ENCODE data around the gene TMC1. TPM values are rescaled to one million over a fixed set of nuclear protein-coding genes. Genes with fewer than 3 reads are reported as not detected.
"Not testable (repeated sequence)": the region's sequence is repeated elsewhere in the genome, so short reads cannot be mapped to it uniquely, and the experiment has no call there.

Gene TMC1
- total RNA-seq, 1 donor from 2014 or later: 0.26 TPM

DNA sequence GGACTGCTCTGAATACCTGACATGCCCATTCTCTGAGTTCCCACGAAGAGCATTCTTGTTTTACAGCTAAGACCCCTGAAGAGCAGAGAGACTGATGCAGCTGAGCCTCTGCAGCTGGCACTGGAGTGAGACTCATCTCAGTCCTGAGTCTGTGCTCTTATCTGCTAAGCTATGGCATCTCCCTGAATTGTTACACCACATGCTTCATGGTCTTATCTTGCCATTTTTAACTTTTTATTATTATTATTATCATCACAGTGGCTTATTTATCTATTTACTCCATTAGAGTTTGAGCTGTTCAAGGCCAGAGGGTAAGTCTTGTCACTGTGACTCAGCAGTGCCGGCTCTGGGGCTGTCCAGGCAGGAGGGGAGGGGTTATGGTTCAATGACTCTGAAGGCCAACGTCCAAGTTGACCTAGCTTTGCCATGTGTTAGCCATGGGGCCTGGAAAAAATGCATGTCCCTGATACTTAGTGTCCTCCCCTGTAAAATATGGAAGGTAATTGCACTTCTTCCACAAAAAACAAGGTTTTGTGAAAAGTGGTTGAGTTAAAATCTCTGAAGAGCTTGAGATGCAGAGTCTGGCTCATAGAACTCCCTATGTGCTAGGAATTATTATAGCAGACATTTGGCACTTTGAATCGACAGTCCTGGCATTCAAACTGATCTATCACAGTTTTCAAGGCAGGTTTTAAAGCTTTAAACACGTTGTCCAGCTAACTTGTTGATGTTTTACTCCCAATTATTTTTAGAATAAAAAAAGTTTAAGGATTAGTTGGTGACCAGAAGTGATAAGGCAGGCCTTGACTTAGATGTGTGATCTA is 336.9 kb downstream of the TMC1 start:
- peak; percentile 24 to 25 for DNase-seq (ENCODE audit: low read depth in 2 of 2)

DNA sequence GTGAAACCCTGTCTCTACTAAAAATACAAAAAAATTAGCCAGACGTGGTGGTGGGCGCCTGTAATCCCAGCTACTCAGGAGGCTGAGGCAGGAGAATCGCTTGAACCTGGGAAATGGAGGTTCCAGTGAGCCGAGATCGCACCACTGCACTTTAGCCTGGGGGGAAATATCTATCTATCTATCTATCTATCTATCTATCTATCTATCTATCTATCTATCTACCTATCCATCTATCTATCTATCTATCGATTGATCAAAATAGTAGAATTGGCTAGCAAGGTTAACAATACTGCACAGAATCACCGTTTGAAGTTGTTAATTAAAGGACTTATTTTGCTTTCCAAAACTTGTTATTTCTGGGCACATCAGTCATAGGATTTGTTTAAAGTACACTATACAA is 341.4 kb downstream of the TMC1 start:
- DNase-seq (ENCODE audit: low read depth in 2 of 2): not testable (repeated sequence)

DNA sequence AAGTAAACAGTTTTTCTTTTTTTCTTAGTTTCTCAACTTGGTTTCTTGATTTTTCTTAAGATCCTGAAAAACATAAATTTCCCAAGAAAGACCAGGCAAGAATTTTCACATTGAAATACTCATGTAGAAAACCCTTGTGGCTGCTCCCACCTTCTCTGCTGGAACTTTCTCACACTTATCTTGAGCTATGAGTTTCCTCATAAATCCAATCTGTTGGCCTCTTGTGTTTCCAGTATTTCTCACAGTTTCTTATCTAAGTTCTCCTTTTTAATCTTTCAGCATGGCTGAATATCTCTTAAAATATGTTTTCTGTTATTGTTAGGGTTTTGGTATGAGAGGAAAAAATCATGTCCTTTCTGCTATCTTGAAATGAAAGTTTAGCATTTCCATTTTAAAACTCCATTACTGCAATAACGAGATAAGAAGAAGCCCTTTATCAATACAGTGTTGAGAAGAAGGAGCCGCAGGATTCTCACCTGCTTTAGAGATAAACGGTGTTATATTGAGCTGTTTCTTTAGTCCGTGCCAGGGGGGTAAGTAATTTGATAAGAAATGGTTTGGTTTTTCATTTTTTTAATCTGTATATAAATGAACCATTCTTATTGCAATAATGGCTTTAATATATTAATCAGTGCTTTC is 342.2 kb downstream of the TMC1 start:
- DNase-seq (ENCODE audit: low read depth in 2 of 2): no peak

DNA sequence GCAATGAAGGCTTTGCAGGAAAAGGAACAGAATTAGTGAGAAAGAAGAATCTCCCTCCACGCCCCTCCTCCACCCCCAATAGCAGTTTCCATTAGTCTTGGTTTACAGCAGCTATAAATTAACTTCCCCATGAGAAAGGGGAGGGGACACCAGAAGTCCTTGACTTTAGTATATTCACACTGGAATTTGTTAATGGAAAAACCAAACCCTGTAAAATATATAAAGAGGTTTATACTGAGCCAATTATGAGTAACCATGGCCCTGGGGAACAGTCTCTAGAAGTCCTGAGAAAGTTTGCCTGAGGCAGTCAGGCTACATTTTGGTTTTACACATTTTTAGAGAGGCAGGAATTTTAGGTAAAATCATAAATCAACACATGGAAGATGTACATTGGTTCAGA is 342.9 kb downstream of the TMC1 start:
- DNase-seq (ENCODE audit: low read depth in 2 of 2): no peak

DNA sequence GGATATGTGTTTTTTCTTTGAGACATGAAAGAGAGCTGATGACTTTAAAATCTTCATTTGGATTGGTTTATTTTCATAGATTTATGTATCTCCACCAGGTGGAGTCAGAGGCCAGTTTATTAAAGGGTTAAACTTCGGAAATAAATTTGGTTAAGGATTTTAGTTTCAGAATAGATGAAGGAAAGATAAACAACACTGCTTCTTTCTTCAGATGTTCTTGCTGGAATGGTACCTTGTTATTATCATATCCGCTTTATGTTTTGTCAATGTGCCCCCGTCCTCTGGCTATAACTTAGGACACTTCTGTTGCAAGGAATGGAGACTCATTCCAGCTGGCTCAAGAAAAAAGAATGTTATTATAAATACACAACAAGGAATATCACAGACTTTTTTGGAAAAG is 350.3 kb downstream of the TMC1 start:
- DNase-seq (ENCODE audit: low read depth in 2 of 2): peak; percentile 31 to 50

DNA sequence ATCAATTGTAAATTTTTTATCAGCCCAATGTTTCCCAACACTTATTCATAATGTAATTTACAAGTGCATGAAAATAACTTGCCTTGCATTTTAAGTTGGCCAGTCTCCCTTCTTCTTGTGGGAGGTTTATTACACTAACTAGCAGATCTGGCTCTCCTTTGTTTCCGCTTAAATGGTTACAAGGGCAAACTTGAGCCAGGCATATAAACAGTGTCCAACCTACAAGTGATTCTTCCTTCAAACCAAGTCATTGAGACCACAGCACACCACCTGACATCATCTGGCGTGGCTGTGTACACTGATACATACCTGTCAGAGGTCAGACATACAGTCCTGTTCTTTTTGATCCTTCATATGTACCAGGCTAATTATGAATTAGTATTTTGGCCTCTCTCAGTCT is 351.3 kb downstream of the TMC1 start:
- no peak for DNase-seq (ENCODE audit: low read depth in 2 of 2)

DNA sequence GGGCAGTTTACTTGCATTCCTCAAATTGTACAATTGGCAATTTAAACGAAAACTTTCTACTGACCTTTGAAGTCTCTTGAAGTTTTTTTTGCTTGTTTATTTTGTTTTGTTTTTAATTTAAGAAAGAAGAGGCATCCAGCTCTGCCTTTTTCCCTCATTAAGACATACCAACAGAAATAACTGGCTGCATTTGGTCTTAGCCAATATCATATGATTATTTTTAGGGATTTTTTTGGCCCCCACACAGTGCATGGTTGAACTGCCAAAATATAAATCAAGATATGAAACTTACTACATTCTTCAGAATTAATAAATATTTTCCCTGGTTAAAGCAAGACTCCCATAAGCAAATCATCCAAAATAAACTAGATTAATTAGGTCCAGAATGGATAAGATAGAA is 352.0 kb downstream of the TMC1 start:
- no peak for DNase-seq (ENCODE audit: low read depth in 2 of 2)

DNA sequence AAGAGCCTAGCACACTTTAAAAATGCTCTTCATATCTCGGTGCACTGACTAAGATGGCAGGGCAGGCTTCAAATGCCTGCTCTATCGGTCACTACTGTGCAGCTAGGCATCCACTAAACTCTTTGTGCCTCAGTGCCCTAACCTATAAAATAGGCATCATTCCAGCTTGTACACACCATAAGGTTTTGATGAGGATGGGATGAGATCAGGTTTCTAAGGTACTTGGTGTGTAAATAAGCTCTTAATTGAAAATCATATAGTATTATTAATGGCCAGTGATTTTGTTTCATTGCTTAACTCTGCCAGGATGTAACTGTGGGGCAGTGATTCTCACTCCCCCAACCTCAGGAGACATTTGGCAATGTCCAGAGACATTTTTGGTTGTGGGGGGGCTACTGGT is 352.9 kb downstream of the TMC1 start:
- DNase-seq (ENCODE audit: low read depth in 2 of 2): no peak

DNA sequence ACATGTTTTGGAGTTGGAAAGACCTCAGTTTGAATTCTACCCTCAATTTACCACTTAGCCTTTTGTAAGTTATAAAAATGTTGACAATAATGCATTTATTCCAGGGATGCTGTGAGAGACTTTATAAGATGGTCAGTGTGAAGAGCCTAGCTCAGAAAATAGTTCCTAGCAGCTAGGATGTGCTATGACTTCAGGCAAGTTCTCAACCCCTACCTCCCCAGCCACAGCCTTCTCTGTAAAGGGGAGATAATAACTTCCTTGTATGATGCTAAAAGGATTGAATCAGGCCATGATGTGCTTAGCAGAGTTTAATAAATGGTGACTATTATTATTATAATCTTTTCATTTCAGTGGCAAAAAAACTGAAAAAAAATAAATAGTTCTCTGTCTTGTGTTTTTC is 353.8 kb downstream of the TMC1 start:
- no peak for DNase-seq (ENCODE audit: low read depth in 2 of 2)

DNA sequence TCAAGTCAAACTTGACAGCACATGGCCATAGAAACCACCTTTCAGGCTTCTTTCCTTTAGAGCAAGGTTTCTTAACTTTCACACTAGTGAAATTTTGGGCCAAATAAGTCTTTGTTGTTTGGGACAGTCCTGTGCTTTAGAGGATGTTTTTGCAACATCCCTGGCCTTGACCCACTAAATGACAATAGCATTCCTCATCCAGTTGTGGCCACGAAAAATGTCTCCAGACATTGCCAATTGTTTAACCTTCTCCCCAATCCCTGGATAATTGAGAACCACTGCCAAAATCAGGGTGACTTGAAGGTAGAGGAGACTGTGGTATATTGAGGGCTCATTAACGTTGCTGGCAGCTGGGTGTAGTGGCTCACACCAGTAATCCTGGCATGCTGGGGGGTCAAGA is 359.4 kb downstream of the TMC1 start:
- DNase-seq (ENCODE audit: low read depth in 2 of 2): no peak

DNA sequence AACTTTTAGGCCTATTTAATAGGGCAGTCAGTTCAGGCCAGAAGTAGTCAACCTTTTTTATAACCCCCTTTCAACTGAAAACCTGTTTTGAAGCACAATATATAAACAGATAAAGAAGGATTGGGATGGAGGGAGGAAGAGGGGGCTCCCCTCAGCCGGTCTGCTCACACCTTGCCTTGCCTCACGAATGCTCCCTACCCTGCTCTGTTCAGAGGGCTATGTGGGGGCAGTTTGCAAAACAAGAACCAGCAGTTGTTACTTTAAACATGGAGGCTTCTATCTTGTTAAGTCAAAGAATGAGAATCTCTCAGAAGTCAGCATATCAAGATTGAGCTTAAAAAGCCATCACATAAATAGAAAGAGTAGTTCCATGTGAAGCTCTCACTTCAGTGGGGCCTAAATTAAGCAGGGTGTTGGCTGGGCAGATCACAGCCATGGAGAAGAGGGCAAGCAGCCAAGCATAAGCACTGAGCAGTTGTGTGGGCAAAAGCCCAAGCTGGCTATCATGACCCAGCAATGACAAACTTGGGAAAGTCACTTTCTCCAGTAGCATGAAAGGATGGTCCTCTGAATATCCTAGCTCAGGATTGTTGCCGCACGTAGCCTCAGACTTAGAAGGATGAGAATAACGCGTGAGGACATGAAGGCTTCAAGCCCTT is 360.8 kb downstream of the TMC1 start:
- DNase-seq (ENCODE audit: low read depth in 2 of 2): no peak

DNA sequence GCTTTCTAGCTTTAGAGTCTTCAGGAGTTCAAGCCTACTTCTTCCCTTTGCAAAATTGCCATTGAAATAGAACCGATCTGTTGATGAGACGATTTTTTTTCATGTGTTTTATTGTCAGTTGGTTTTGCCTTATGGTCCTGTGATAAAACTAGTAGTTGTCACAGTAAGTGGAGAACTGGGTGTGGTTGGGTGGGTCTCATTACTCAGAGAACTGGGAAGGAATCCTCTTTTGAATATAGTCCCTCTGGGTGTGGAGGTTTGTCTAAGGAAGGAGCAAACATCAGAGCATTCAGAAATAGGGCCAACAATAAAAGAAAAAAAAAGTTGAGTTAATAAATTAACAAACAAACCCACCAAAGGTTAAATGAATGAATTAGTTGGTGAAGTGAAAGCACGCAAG is 362.5 kb downstream of the TMC1 start:
- no peak for DNase-seq (ENCODE audit: low read depth in 2 of 2)

DNA sequence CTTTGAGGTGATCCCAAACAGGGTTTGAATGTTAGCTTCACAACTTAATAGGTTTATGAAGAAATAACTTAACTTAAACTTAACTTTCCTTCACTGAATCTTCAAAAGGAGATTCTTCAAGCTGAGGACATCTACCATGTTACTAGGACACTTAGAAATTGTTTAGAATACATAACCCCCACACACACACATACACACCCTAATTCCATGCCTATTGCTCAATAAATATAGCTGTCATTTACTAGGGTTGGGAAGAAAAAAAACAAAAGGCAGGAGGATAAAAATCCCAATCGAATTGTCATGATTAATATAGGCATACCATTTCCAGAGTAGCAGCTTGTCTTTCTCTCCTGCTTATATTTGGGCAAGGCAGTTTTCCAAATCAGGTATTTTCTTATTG is 363.1 kb downstream of the TMC1 start:
- DNase-seq (ENCODE audit: low read depth in 2 of 2): no peak

Other genes starting within 250 kb of the TMC1 start
- gene ZFAND5, start 156.4 kb upstream of the TMC1 start, total RNA-seq: 53.5 and 88.5 TPM in 2 replicates

Data from dermis microvascular lymphatic vessel endothelial cell (primary cell).